Naive thymus-derived CD4-positive, alpha-beta T cell (primary cell): ENCODE measurements around the gene GSG1L. TPM values are rescaled to one million over a fixed set of nuclear protein-coding genes. Genes with fewer than 3 reads are reported as not detected.

Experiments used
- polyA plus RNA-seq, 2 donors: library from polyadenylated mRNA; unstranded; fragments of 300-500 nt; fragmentation: Illumina TruSeq; gene quantifications; one replicate each; pipeline ENCODE4 v1.2.3, GENCODE V29; 2021
- total RNA-seq, 6 experiments: library from RNA in 5 of 6; stranded (reverse) in 5 of 6; gene quantifications; 1 replicate in 5 of 6; 2 replicates in 1 of 6; pipeline ENCODE4 v1.2.3 and lab custom pipeline; 2021 to 2026

Gene GSG1L
- total and polyA plus RNA-seq, 7 experiments from 2014 or later = 0.10 TPM; not detected in 6

Other genes starting within 250 kb of the GSG1L start
- 100 to 1,000 TPM; 232 to 437 (median 385) TPM for gene XPO6, start 148.3 kb upstream of the GSG1L start, total RNA-seq
- 100 to 1,000 TPM in 1 of 2 donors, 10 to 100 TPM in 1; 89.5 to 144 TPM for gene XPO6, start 148.3 kb upstream of the GSG1L start, polyA plus RNA-seq
- 10 to 100 TPM in 4 of 5 experiments, 1 to 10 TPM in 1; 6.0 to 19.9 (median 17.9) TPM for gene SBK1, start 228.8 kb upstream of the GSG1L start, total RNA-seq
- 10 to 100 TPM in 1 of 2 donors, 1 to 10 TPM in 1; 4.2 to 10.0 TPM for gene SBK1, start 228.8 kb upstream of the GSG1L start, polyA plus RNA-seq